ENCODE results near the gene PANK4.

The PANK4 gene

GRCh38 chr1:2473198-2473597, 53.2 kb downstream of the PANK4 start:
- H3K4me2 ChIP-seq (ENCODE audit: low read length): no peak overlapping the region
- no peak overlapping the region for H3K4me3 ChIP-seq (ENCODE audit: low read length)
- H3K27me3 ChIP-seq (ENCODE audit: control insufficient read depth, low read length): no peaks in the 10 kb centered on the region
- H3K36me3 ChIP-seq (ENCODE audit: control insufficient read depth, low read length): no peaks in the 10 kb centered on the region
- H3F3A ChIP-seq (ENCODE audit: control insufficient read depth, insufficient read depth): no peaks in the 10 kb centered on the region
- no peaks in the 10 kb centered on the region for H3K79me2 ChIP-seq (ENCODE audit: control insufficient read depth, low read length)
- H3K9me3 ChIP-seq (ENCODE audit: control insufficient read depth, insufficient read depth, low read length): no peaks in the 10 kb centered on the region
- H3K4me1 ChIP-seq (ENCODE audit: control insufficient read depth, low read length): peaks cover 9% of the 10 kb centered on the region
- TF ChIP-seq CTCF (IDR thresholded peaks at IDR 0.05; ENCODE audit: low read depth, low read length, poor library complexity, severe bottlenecking) (no peak), EZH2phosphoT487 (IDR thresholded peaks at IDR 0.05; ENCODE audit: borderline replicate concordance, low read length) (no peak)
- H3K9me2 ChIP-seq (replicated peaks; ENCODE audit: control insufficient read depth, low read length): no peaks in the 10 kb centered on the region
- H4K20me1 ChIP-seq (ENCODE audit: control insufficient read depth, insufficient read depth, low read depth, low read length): no peaks in the 10 kb centered on the region
- H3K27ac ChIP-seq (ENCODE audit: low read depth, low read length): no peak overlapping the region

GRCh38 chr1:2472561-2473177, 53.7 kb downstream of the PANK4 start:
- no peaks in the 10 kb centered on the region for H3K9me3 ChIP-seq (ENCODE audit: control insufficient read depth, insufficient read depth, low read length)
- H3K36me3 ChIP-seq (ENCODE audit: control insufficient read depth, low read length): no peaks in the 10 kb centered on the region
- H3K9me2 ChIP-seq (replicated peaks; ENCODE audit: control insufficient read depth, low read length): no peaks in the 10 kb centered on the region
- peaks cover 9% of the 10 kb centered on the region for H3K4me1 ChIP-seq (ENCODE audit: control insufficient read depth, low read length)
- H3K27me3 ChIP-seq (ENCODE audit: control insufficient read depth, low read length): no peaks in the 10 kb centered on the region
- H3K27ac ChIP-seq (ENCODE audit: low read depth, low read length): no peak overlapping the region
- no peak overlapping the region for H3K4me3 ChIP-seq (ENCODE audit: low read length)
- no peak overlapping the region for H3K4me2 ChIP-seq (ENCODE audit: low read length)
- H3K79me2 ChIP-seq (ENCODE audit: control insufficient read depth, low read length): no peaks in the 10 kb centered on the region
- TF ChIP-seq CTCF (IDR thresholded peaks at IDR 0.05; ENCODE audit: low read depth, low read length, poor library complexity, severe bottlenecking) (no peak), EZH2phosphoT487 (IDR thresholded peaks at IDR 0.05; ENCODE audit: borderline replicate concordance, low read length) (no peak)
- no peaks in the 10 kb centered on the region for H3F3A ChIP-seq (ENCODE audit: control insufficient read depth, insufficient read depth)
- H4K20me1 ChIP-seq (ENCODE audit: control insufficient read depth, insufficient read depth, low read depth, low read length): no peaks in the 10 kb centered on the region

GRCh38 chr1:2472109-2472508, 54.3 kb downstream of the PANK4 start:
- H3K4me1 ChIP-seq (ENCODE audit: control insufficient read depth, low read length): peaks cover 9% of the 10 kb centered on the region
- H3K4me2 ChIP-seq (ENCODE audit: low read length): no peak overlapping the region
- H3K4me3 ChIP-seq (ENCODE audit: low read length): no peak overlapping the region
- H4K20me1 ChIP-seq (ENCODE audit: control insufficient read depth, insufficient read depth, low read depth, low read length): no peaks in the 10 kb centered on the region
- H3K79me2 ChIP-seq (ENCODE audit: control insufficient read depth, low read length): no peaks in the 10 kb centered on the region
- H3K9me3 ChIP-seq (ENCODE audit: control insufficient read depth, insufficient read depth, low read length): no peaks in the 10 kb centered on the region
- H3K9me2 ChIP-seq (replicated peaks; ENCODE audit: control insufficient read depth, low read length): no peaks in the 10 kb centered on the region
- no peaks in the 10 kb centered on the region for H3F3A ChIP-seq (ENCODE audit: control insufficient read depth, insufficient read depth)
- TF ChIP-seq EZH2phosphoT487 (IDR thresholded peaks at IDR 0.05; ENCODE audit: borderline replicate concordance, low read length) (no peak), CTCF (IDR thresholded peaks at IDR 0.05; ENCODE audit: low read depth, low read length, poor library complexity, severe bottlenecking) (no peak)
- no peaks in the 10 kb centered on the region for H3K36me3 ChIP-seq (ENCODE audit: control insufficient read depth, low read length)
- no peaks in the 10 kb centered on the region for H3K27me3 ChIP-seq (ENCODE audit: control insufficient read depth, low read length)
- no peak overlapping the region for H3K27ac ChIP-seq (ENCODE audit: low read depth, low read length)

Data from DOHH2 (cell line).